ENCODE data around the gene MEF2D. TPM values are rescaled to one million over a fixed set of nuclear protein-coding genes. Genes with fewer than 3 reads are reported as not detected.

The MEF2D gene
- total RNA-seq, 2 experiments from 2014 or later: 49.5 to 52.1 TPM

- Mint-ChIP-seq H3K4me1 (peaks cover 60% of the 10 kb centered on the region), H3K4me3 (peak overlapping the region; percentile 15), H3K36me3 (ENCODE audit: low read depth) (peaks cover 14% of the 10 kb centered on the region), H3K27ac (no peak overlapping the region), H3K9me3 (no peaks in the 10 kb centered on the region), H3K27me3 (no peaks in the 10 kb centered on the region)
- ChIA-PET POLR2A (interaction anchor here (0.6 to 11.0 kb wide), 4 partner anchors 11 to 565 kb away, joined by 3 to 286 read pairs (median 5); no protein-coding TSS in a partner anchor), CTCF (interaction anchor here (1.0 to 2.4 kb wide), 5 partner anchors 14 to 112 kb away, joined by 3 to 21 read pairs (median 3); no protein-coding TSS in a partner anchor)
- no peak for DNase-seq
These were observed 2.7 kb downstream of the MEF2D start for GRCh38 chr1:156497743-156498431.

- Mint-ChIP-seq H3K36me3 (ENCODE audit: low read depth) (peaks cover 17% of the 10 kb centered on the region), H3K27ac (no peak overlapping the region), H3K4me1 (peaks cover 60% of the 10 kb centered on the region), H3K27me3 (no peaks in the 10 kb centered on the region), H3K4me3 (no peak overlapping the region), H3K9me3 (no peaks in the 10 kb centered on the region)
- no peak for DNase-seq
- ChIA-PET POLR2A (interaction anchor here (11.0 kb wide), 1 partner anchor 12 kb away, joined by 286 read pairs; no protein-coding TSS in a partner anchor), CTCF (interaction anchor here (1.0 to 1.3 kb wide), 3 partner anchors 17 to 111 kb away, joined by 3 to 5 read pairs (median 3); no protein-coding TSS in a partner anchor)
These were observed 3.4 kb downstream of the MEF2D start for GRCh38 chr1:156497078-156497742.

- Mint-ChIP-seq H3K9me3 (no peaks in the 10 kb centered on the region), H3K27ac (no peak overlapping the region), H3K4me1 (peaks cover 60% of the 10 kb centered on the region), H3K4me3 (no peak overlapping the region), H3K27me3 (no peaks in the 10 kb centered on the region), H3K36me3 (ENCODE audit: low read depth) (peaks cover 21% of the 10 kb centered on the region)
- POLR2A ChIA-PET: interaction anchor here (11.0 kb wide), 1 partner anchor 11 kb away, joined by 286 read pairs; no protein-coding TSS in a partner anchor
- DNase-seq: no peak
- CTCF ChIA-PET: interaction anchor here (0.6 to 1.3 kb wide), 3 partner anchors 16 to 60 kb away, joined by 3 to 5 read pairs (median 3); no protein-coding TSS in a partner anchor
These were observed 4.3 kb downstream of the MEF2D start for GRCh38 chr1:156496211-156496761.

- Mint-ChIP-seq H3K27me3 (no peaks in the 10 kb centered on the region), H3K4me3 (no peak overlapping the region), H3K4me1 (peaks cover 67% of the 10 kb centered on the region), H3K9me3 (no peaks in the 10 kb centered on the region), H3K36me3 (ENCODE audit: low read depth) (peaks cover 21% of the 10 kb centered on the region), H3K27ac (no peak overlapping the region)
- CTCF ChIA-PET: interaction anchor here (0.6 to 1.0 kb wide), 2 partner anchors 50 to 61 kb away, joined by 3 to 4 read pairs; no protein-coding TSS in a partner anchor
- no peak for DNase-seq
- POLR2A ChIA-PET: interaction anchor here (1.3 to 11.0 kb wide), 2 partner anchors 9 to 10 kb away, joined by 6 to 286 read pairs; no protein-coding TSS in a partner anchor
These were observed 5.0 kb downstream of the MEF2D start for GRCh38 chr1:156495401-156496140.

GRCh38 chr1:156494309-156494895 is 6.2 kb downstream of the MEF2D start:
- Mint-ChIP-seq H3K9me3 (no peaks in the 10 kb centered on the region), H3K4me3 (no peak overlapping the region), H3K36me3 (ENCODE audit: low read depth) (peaks cover 21% of the 10 kb centered on the region), H3K27me3 (no peaks in the 10 kb centered on the region), H3K4me1 (peaks cover 79% of the 10 kb centered on the region), H3K27ac (no peak overlapping the region)
- CTCF ChIA-PET: interaction anchor here (1.0 kb wide), 1 partner anchor 49 kb away, joined by 4 read pairs; no protein-coding TSS in a partner anchor
- no peak for DNase-seq
- POLR2A ChIA-PET: interaction anchor here (1.3 kb wide), 1 partner anchor 10 kb away, joined by 6 read pairs; no protein-coding TSS in a partner anchor

- ChIA-PET POLR2A (interaction anchor here (0.8 kb wide), 1 partner anchor 12 kb away, joined by 3 read pairs; no protein-coding TSS in a partner anchor), CTCF (no interaction called here)
- Mint-ChIP-seq H3K4me3 (no peak overlapping the region), H3K4me1 (peaks cover 82% of the 10 kb centered on the region), H3K27me3 (no peaks in the 10 kb centered on the region), H3K9me3 (no peaks in the 10 kb centered on the region), H3K36me3 (ENCODE audit: low read depth) (peaks cover 21% of the 10 kb centered on the region), H3K27ac (no peak overlapping the region)
- DNase-seq: no peak
These were observed 6.8 kb downstream of the MEF2D start for GRCh38 chr1:156493742-156494141.

GRCh38 chr1:156493154-156493631 is 7.4 kb downstream of the MEF2D start:
- H3K36me3 Mint-ChIP-seq (ENCODE audit: low read depth): peaks cover 21% of the 10 kb centered on the region
- POLR2A ChIA-PET: interaction anchor here (0.8 kb wide), 1 partner anchor 12 kb away, joined by 3 read pairs; no protein-coding TSS in a partner anchor
- peaks cover 82% of the 10 kb centered on the region for H3K4me1 Mint-ChIP-seq
- no peak overlapping the region for H3K27ac Mint-ChIP-seq
- no peaks in the 10 kb centered on the region for H3K9me3 Mint-ChIP-seq
- H3K27me3 Mint-ChIP-seq: no peaks in the 10 kb centered on the region
- CTCF ChIA-PET: no interaction called here
- no peak overlapping the region for H3K4me3 Mint-ChIP-seq
- no peak for DNase-seq

GRCh38 chr1:156492591-156493080 is 7.9 kb downstream of the MEF2D start:
- H3K36me3 Mint-ChIP-seq (ENCODE audit: low read depth): peaks cover 24% of the 10 kb centered on the region
- H3K27me3 Mint-ChIP-seq: no peaks in the 10 kb centered on the region
- H3K9me3 Mint-ChIP-seq: no peaks in the 10 kb centered on the region
- no peak overlapping the region for H3K4me3 Mint-ChIP-seq
- peaks cover 82% of the 10 kb centered on the region for H3K4me1 Mint-ChIP-seq
- no peak overlapping the region for H3K27ac Mint-ChIP-seq
- POLR2A ChIA-PET: interaction anchor here (1.1 to 13.8 kb wide), 2 partner anchors 8 to 35 kb away, joined by 3 to 286 read pairs; partner anchors contain the start of gene MEF2D
- no peak for DNase-seq
- CTCF ChIA-PET: interaction anchor here (1.6 to 4.2 kb wide), 2 partner anchors 12 to 28 kb away, joined by 3 to 40 read pairs; no protein-coding TSS in a partner anchor

- Mint-ChIP-seq H3K27me3 (no peaks in the 10 kb centered on the region), H3K27ac (no peak overlapping the region), H3K36me3 (ENCODE audit: low read depth) (peaks cover 24% of the 10 kb centered on the region), H3K9me3 (no peaks in the 10 kb centered on the region), H3K4me3 (no peak overlapping the region), H3K4me1 (peaks cover 82% of the 10 kb centered on the region)
- no peak for DNase-seq
- POLR2A ChIA-PET: interaction anchor here (1.1 to 13.8 kb wide), 4 partner anchors 8 to 99 kb away, joined by 3 to 286 read pairs (median 8); partner anchors contain the start of genes MEF2D and NAXE
- CTCF ChIA-PET: interaction anchor here (0.9 to 4.2 kb wide), 4 partner anchors 9 to 29 kb away, joined by 3 to 40 read pairs (median 5); partner anchors contain the start of gene MEF2D
These were observed 8.5 kb downstream of the MEF2D start for GRCh38 chr1:156492013-156492590.

- peaks cover 83% of the 10 kb centered on the region for H3K4me1 Mint-ChIP-seq
- peak overlapping the region; percentile 52 for H3K27ac Mint-ChIP-seq
- POLR2A ChIA-PET: interaction anchor here (0.9 to 13.8 kb wide), 7 partner anchors 9 to 100 kb away, joined by 3 to 286 read pairs (median 3); partner anchors contain the start of genes MEF2D and NAXE
- peaks cover 28% of the 10 kb centered on the region for H3K36me3 Mint-ChIP-seq (ENCODE audit: low read depth)
- no peak for DNase-seq
- H3K4me3 Mint-ChIP-seq: no peak overlapping the region
- CTCF ChIA-PET: interaction anchor here (0.9 to 4.2 kb wide), 5 partner anchors 10 to 115 kb away, joined by 3 to 40 read pairs (median 4); partner anchors contain the start of gene MEF2D
- H3K9me3 Mint-ChIP-seq: no peaks in the 10 kb centered on the region
- H3K27me3 Mint-ChIP-seq: no peaks in the 10 kb centered on the region
These were observed 9.2 kb downstream of the MEF2D start for GRCh38 chr1:156491151-156491949.
